ENCODE data around the gene RBBP8NL. TPM values are rescaled to one million over a fixed set of nuclear protein-coding genes. Genes with fewer than 3 reads are reported as not detected.

RBBP8NL gene
- total and polyA plus RNA-seq, 4 donors = under 0.01 to 0.14 TPM; not detected in 2

DNA sequence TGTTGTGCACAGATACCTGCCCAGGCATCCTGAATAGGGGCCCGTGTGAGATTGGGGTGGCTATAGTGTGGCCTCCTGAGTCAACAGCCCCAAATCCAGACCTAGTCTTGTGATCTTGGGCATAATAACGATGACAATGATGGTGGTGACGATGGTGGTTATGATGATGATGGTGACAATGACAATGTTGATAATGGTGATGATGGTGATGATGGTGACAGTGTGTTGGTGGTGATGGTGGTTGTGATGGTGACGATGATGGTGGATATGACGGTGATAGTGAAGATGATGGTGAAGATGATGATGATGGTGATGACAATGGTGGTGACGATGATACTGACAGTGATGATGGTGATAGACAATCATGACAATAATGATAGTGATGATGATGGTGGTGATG lies 45.5 kb downstream of the RBBP8NL start:
- Histone ChIP-seq H3K4me3 (ENCODE audit: low read depth in 1 of 3, low read length in 3 of 3) (no peak overlapping the region), H3K36me3 (ENCODE audit: control insufficient read depth in 4 of 4, insufficient read depth in 3 of 4, low read depth in 1 of 4, low read length in 3 of 4) (no peaks in the 10 kb centered on the region), H3K9me3 (ENCODE audit: control insufficient read depth in 4 of 4, low read length in 3 of 4) (no peaks in the 10 kb centered on the region), H3K27ac (ENCODE audit: low read depth in 1 of 2, low read length in 2 of 2) (no peak overlapping the region), H3K27me3 (ENCODE audit: control insufficient read depth in 4 of 4, insufficient read depth in 4 of 4, low read length in 3 of 4) (no peaks in the 10 kb centered on the region), H3K4me1 (ENCODE audit: control insufficient read depth in 4 of 4, insufficient read depth in 4 of 4, low read length in 3 of 4) (peaks cover 0 to 18% (median 17%) of the 10 kb centered on the region in 4 donors), H3K9ac (ENCODE audit: low read depth in 1 of 2, low read length in 2 of 2) (no peak overlapping the region)
- WGBS = 88% methylated on average over 6 of the region's 6 CpGs
- DNase-seq (ENCODE audit: low spot score) = no peak
- TF ChIP-seq, protein P1, sequence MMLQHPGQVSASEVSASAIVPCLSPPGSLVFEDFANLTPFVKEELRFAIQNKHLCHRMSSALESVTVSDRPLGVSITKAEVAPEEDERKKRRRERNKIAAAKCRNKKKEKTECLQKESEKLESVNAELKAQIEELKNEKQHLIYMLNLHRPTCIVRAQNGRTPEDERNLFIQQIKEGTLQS (IDR thresholded peaks at IDR 0.05) = no peak
- TF ChIP-seq HNF4A (conservative IDR thresholded peaks at IDR 0.05) (no peak), GABPA (IDR thresholded peaks at IDR 0.05 in 1 of 2, conservative IDR thresholded peaks at IDR 0.05 in 1 of 2) (no peak), ZBTB33 (IDR thresholded peaks at IDR 0.05) (no peak), NR2F2 (IDR thresholded peaks at IDR 0.05) (no peak), RAD21 (IDR thresholded peaks at IDR 0.05) (no peak), MAX (IDR thresholded peaks at IDR 0.05) (no peak), SP1 (IDR thresholded peaks at IDR 0.05) (no peak), JUND (IDR thresholded peaks at IDR 0.05) (no peak), YY1 (IDR thresholded peaks at IDR 0.05) (no peak), RXRA (IDR thresholded peaks at IDR 0.05) (no peak), REST (IDR thresholded peaks at IDR 0.05) (no peak), FOXA1 (IDR thresholded peaks at IDR 0.05) (no peak), EGR1 (IDR thresholded peaks at IDR 0.05; ENCODE audit: low read depth in 2 of 2) (no peak), TAF1 (conservative IDR thresholded peaks at IDR 0.05) (no peak), CTCF (IDR thresholded peaks at IDR 0.05; ENCODE audit: low read depth, low read length, missing input control) (no peak), FOXA2 (IDR thresholded peaks at IDR 0.05) (no peak), HNF4G (IDR thresholded peaks at IDR 0.05) (no peak)
